Parathyroid adenoma (tissue), 2 donors: Measurements from ENCODE around the gene ZNF124.

Source experiments
- H2AFZ ChIP-seq: fragments of 300-600 bp; sonication (generic); one replicate; pipeline ENCODE4 v1.7.0; 2017; ENCODE audit warnings: antibody characterized with exemption, mild to moderate bottlenecking
- H3K27ac ChIP-seq: fragments of 300-600 bp; sonication (generic); one replicate; pipeline ENCODE4 v1.7.0; 2017
- H3K27me3 ChIP-seq: fragments of 300-600 bp; sonication (generic); one replicate; pipeline ENCODE4 v1.7.0; 2017; ENCODE audit warnings: low read length; ENCODE audit not compliant: control insufficient read depth, insufficient read depth
- H3K36me3 ChIP-seq: fragments of 300-600 bp; sonication (generic); one replicate; pipeline ENCODE4 v1.7.0; 2017; ENCODE audit warnings: low read length; ENCODE audit not compliant: control insufficient read depth, insufficient read depth
- H3K4me1 ChIP-seq: fragments of 300-600 bp; sonication (generic); one replicate; pipeline ENCODE4 v1.7.0; 2017; ENCODE audit warnings: control low read depth
- H3K4me2 ChIP-seq: fragments of 300-600 bp; sonication (generic); one replicate; pipeline ENCODE4 v1.7.0; 2017; ENCODE audit warnings: low read length
- H3K4me3 ChIP-seq: fragments of 300-600 bp; sonication (generic); one replicate; pipeline ENCODE4 v1.7.0; 2017; ENCODE audit warnings: low read depth, low read length
- H3K79me2 ChIP-seq: fragments of 300-600 bp; sonication (generic); one replicate; pipeline ENCODE4 v1.7.0; 2017; ENCODE audit warnings: control low read depth
- H3K9ac ChIP-seq: fragments of 300-600 bp; sonication (generic); one replicate; pipeline ENCODE4 v1.7.0; 2017; ENCODE audit warnings: mild to moderate bottlenecking
- H3K9me3 ChIP-seq: fragments of 300-600 bp; sonication (generic); one replicate; pipeline ENCODE4 v1.7.0; 2017; ENCODE audit warnings: low read length; ENCODE audit not compliant: control insufficient read depth
- TF ChIP-seq, protein P1 (sequence below): fragments of 300-600 bp; sonication (generic); IDR thresholded peaks from one replicate; pipeline ENCODE4 v1.7.0; 2017; ENCODE audit warnings: antibody characterized with exemption, mild to moderate bottlenecking
- donor health status: primary hyperparathyroidism.

The ZNF124 gene

GRCh38 chr1:247114351-247115140, 57.3 kb downstream of the ZNF124 start:
- Histone ChIP-seq H3K4me2 (no peak overlapping the region), H3K27me3 (no peaks in the 10 kb centered on the region), H2AFZ (no peak overlapping the region), H3K79me2 (no peaks in the 10 kb centered on the region), H3K4me1 (no peaks in the 10 kb centered on the region), H3K36me3 (no peaks in the 10 kb centered on the region), H3K9ac (no peak overlapping the region), H3K9me3 (no peaks in the 10 kb centered on the region), H3K27ac (no peak overlapping the region), H3K4me3 (no peak overlapping the region)
- TF ChIP-seq, protein P1, sequence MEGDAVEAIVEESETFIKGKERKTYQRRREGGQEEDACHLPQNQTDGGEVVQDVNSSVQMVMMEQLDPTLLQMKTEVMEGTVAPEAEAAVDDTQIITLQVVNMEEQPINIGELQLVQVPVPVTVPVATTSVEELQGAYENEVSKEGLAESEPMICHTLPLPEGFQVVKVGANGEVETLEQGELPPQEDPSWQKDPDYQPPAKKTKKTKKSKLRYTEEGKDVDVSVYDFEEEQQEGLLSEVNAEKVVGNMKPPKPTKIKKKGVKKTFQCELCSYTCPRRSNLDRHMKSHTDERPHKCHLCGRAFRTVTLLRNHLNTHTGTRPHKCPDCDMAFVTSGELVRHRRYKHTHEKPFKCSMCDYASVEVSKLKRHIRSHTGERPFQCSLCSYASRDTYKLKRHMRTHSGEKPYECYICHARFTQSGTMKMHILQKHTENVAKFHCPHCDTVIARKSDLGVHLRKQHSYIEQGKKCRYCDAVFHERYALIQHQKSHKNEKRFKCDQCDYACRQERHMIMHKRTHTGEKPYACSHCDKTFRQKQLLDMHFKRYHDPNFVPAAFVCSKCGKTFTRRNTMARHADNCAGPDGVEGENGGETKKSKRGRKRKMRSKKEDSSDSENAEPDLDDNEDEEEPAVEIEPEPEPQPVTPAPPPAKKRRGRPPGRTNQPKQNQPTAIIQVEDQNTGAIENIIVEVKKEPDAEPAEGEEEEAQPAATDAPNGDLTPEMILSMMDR = no peak

DNA sequence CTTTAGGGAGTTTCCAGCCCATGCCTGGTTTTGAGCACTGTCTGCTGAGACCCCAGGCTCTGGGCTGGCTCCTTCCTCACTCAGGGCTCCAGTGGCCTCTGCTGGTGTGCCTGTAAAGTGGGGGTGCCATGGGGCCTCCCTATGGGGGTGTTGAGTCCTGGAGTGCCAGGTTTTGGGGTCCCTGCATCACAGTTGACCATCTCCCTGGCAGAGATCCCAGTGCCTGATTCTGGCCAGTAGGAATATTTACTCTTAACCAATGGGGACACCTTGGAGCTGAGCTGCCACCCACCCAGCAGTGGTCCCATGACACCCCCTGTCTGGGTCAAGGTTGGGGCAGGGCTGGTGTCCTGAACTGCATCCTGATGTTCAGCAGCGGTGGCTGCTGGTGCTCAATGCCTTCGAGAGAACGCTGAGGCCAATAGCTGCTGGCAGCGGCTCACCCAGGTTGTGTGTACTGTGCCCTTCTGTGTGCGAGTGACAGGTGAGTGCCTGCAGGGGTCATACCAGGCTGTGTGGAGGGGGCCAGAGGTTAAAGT, 58.0 kb downstream of the ZNF124 start:
- Histone ChIP-seq H3K9me3 (no peaks in the 10 kb centered on the region), H3K9ac (no peak overlapping the region), H3K27me3 (no peaks in the 10 kb centered on the region), H3K79me2 (no peaks in the 10 kb centered on the region), H2AFZ (no peak overlapping the region), H3K4me1 (no peaks in the 10 kb centered on the region), H3K27ac (no peak overlapping the region), H3K36me3 (no peaks in the 10 kb centered on the region), H3K4me3 (no peak overlapping the region), H3K4me2 (no peak overlapping the region)
- TF ChIP-seq, protein P1 = no peak

- H3K79me2 ChIP-seq = no peaks in the 10 kb centered on the region
- H3K4me1 ChIP-seq = no peaks in the 10 kb centered on the region
- H3K9ac ChIP-seq = no peak overlapping the region
- H3K4me2 ChIP-seq = no peak overlapping the region
- no peaks in the 10 kb centered on the region for H3K36me3 ChIP-seq
- H3K27ac ChIP-seq = peak overlapping the region; percentile 77
- no peak overlapping the region for H3K4me3 ChIP-seq
- H3K27me3 ChIP-seq = no peaks in the 10 kb centered on the region
- no peaks in the 10 kb centered on the region for H3K9me3 ChIP-seq
- TF ChIP-seq, protein P1 = no peak
- peak overlapping the region; percentile 94 for H2AFZ ChIP-seq
Measured at GRCh38 chr1:247113094-247113497, 58.7 kb downstream of the ZNF124 start.

DNA sequence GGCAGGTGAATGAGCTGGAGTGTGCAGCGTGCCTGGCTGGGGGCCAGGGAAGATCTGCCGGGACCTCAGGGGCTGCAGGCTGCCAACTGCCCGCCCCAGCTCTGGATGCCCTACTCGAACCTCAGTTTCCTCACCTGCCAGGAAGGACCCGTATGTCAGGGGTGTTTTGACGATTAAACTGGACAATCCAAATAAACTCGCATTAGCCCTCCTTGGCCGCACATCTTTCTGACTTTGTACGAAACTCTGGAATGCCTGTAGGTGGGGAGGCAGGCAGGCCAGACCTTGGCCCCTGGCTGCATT, 59.4 kb downstream of the ZNF124 start:
- H3K4me1 ChIP-seq = no peaks in the 10 kb centered on the region
- H3K4me2 ChIP-seq = peak overlapping the region; percentile 65
- H3K27ac ChIP-seq = peak overlapping the region; percentile 77
- TF ChIP-seq, protein P1 = no peak
- H3K36me3 ChIP-seq = no peaks in the 10 kb centered on the region
- no peaks in the 10 kb centered on the region for H3K79me2 ChIP-seq
- no peaks in the 10 kb centered on the region for H3K9me3 ChIP-seq
- H3K9ac ChIP-seq = peak overlapping the region; percentile 14
- H3K27me3 ChIP-seq = no peaks in the 10 kb centered on the region
- peak overlapping the region; percentile 67 for H3K4me3 ChIP-seq
- H2AFZ ChIP-seq = peak overlapping the region; percentile 94
